GM18858 (cell line): ENCODE results near the gene EIF4G1.
"Not testable (repeated sequence)": the region's sequence is repeated elsewhere in the genome, so short reads cannot be mapped to it uniquely, and the experiment has no call there.

Experiments
- ATAC-seq: cut with Tn5 transposase; IDR thresholded peaks from one replicate; pipeline ENCODE4 v1.9.1; 2021; ENCODE audit not compliant: unreplicated experiment

EIF4G1 gene

GRCh38 chr3:184334470-184335158, 20.2 kb downstream of the EIF4G1 start:
- ATAC-seq, result no peak

GRCh38 chr3:184335291-184335660, 20.9 kb downstream of the EIF4G1 start:
- peak; percentile 18 for ATAC-seq

- ATAC-seq, result peak; percentile 61
Observed at GRCh38 chr3:184335661-184336546, 21.5 kb downstream of the EIF4G1 start.

- ATAC-seq, result no peak
Observed at GRCh38 chr3:184336547-184337398, 22.4 kb downstream of the EIF4G1 start.

- no peak for ATAC-seq
Observed at GRCh38 chr3:184337399-184337714, 23.0 kb downstream of the EIF4G1 start, which contains the start of gene FAM131A. Gene FAM131A, plus strand, starts transcription at chr3:184337600. Its CDS starts 31 bp downstream, at chr3:184337631.

GRCh38 chr3:184337981-184338380, 23.6 kb downstream of the EIF4G1 start:
- ATAC-seq, result no peak

- ATAC-seq, result no peak
Observed at GRCh38 chr3:184338511-184338945, 24.1 kb downstream of the EIF4G1 start.

- no peak for ATAC-seq
Observed at GRCh38 chr3:184339001-184339400, 24.6 kb downstream of the EIF4G1 start.

- ATAC-seq, result not testable (repeated sequence)
Observed at GRCh38 chr3:184339451-184340135, 25.2 kb downstream of the EIF4G1 start.

- no peak for ATAC-seq
Observed at GRCh38 chr3:184341925-184342324, 27.5 kb downstream of the EIF4G1 start.

GRCh38 chr3:184343200-184343876, 28.9 kb downstream of the EIF4G1 start:
- ATAC-seq, result no peak

- ATAC-seq, result no peak
Observed at GRCh38 chr3:184344579-184345316, 30.3 kb downstream of the EIF4G1 start.

- ATAC-seq, result peak; percentile 38
Observed at GRCh38 chr3:184345317-184346144, 31.1 kb downstream of the EIF4G1 start.

GRCh38 chr3:184346480-184347190, 32.2 kb downstream of the EIF4G1 start:
- no peak for ATAC-seq

GRCh38 chr3:184347321-184348056, 33.1 kb downstream of the EIF4G1 start:
- no peak for ATAC-seq

- no peak for ATAC-seq
Observed at GRCh38 chr3:184348057-184348382, 33.6 kb downstream of the EIF4G1 start.
